Esophagus (tissue), 2 donors: Measurements from ENCODE around the gene ADGRF5. TPM values are rescaled to one million over a fixed set of nuclear protein-coding genes. Genes with fewer than 3 reads are reported as not detected.

ENCODE experiments used
- H3K27ac ChIP-seq, 2 donors: one replicate each; pipeline ENCODE4 v1.5.1; 2013; ENCODE audit warnings: low read depth in 2 of 2, mild to moderate bottlenecking in 2 of 2, inconsistent platforms in 1 of 2, low read length in 1 of 2, moderate library complexity in 1 of 2
- H3K27me3 ChIP-seq, 2 donors: one replicate each; pipeline ENCODE4 v1.6.1; 2013; ENCODE audit warnings: low read length in 2 of 2, control low read depth in 1 of 2, mild to moderate bottlenecking in 1 of 2; ENCODE audit not compliant: insufficient read depth in 2 of 2, control insufficient read depth in 1 of 2
- H3K36me3 ChIP-seq, 2 donors: one replicate each; pipeline ENCODE4 v1.6.1; 2013; ENCODE audit warnings: low read length in 1 of 2; ENCODE audit not compliant: control insufficient read depth in 2 of 2, insufficient read depth in 2 of 2
- H3K4me1 ChIP-seq, 2 donors: one replicate each; pipeline ENCODE4 v1.6.1; 2013; ENCODE audit warnings: low read length in 1 of 2; ENCODE audit not compliant: control insufficient read depth in 2 of 2, insufficient read depth in 2 of 2
- H3K4me3 ChIP-seq, 2 donors: one replicate each; pipeline ENCODE4 v1.5.1; 2013; ENCODE audit warnings: low read length in 2 of 2, mild to moderate bottlenecking in 2 of 2, low read depth in 1 of 2, moderate library complexity in 1 of 2
- H3K9me3 ChIP-seq, 2 donors: one replicate each; pipeline ENCODE4 v1.6.1; 2013; ENCODE audit warnings: mild to moderate bottlenecking in 2 of 2, low read depth in 1 of 2, low read length in 1 of 2, moderate library complexity in 1 of 2; ENCODE audit not compliant: control insufficient read depth in 2 of 2, insufficient read depth in 1 of 2
- WGBS, 2 donors: extraction: QIAGEN DNeasy Blood & Tissue Kit; methylation state at CpG; one replicate each; pipeline ENCODE4 v1.1.7; 2013; 5-methylcytosine and 5-hydroxymethylcytosine counted together
- polyA plus RNA-seq, 2 donors: library from polyadenylated mRNA; stranded (reverse); fragments of 200-250 nt; gene quantifications; one replicate each; pipeline ENCODE4 v1.2.3, GENCODE V29; 2013
- donor health status: healthy with polysubstance abuse.
- donor health status: Bipolar disorder and iron deficiency.

The ADGRF5 gene
- polyA plus RNA-seq, 2 donors: 1.7 to 2.2 TPM

DNA sequence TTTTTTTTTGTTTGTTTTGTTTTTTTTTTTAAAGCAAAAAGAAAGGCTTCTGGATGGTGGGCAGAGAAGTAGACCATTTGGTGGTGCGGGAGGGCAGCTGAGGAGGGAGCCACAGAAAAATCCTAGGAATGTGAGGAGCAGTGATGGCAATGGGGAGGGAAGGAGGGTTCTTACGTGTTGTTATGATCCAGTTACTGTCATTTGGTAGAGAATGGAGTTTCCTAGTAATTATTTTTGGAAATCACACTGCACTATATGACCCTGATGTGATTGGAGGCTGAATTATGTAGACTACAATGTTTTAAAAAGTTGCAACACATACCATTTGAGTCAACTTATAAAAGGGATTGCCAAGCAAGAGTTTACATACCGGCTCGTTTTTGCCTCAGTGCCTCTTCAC is 22.1 kb downstream of the ADGRF5 start:
- H3K36me3 ChIP-seq: no peaks in the 10 kb centered on the region
- no peak overlapping the region for H3K27ac ChIP-seq
- H3K4me3 ChIP-seq: no peak overlapping the region
- no peaks in the 10 kb centered on the region for H3K27me3 ChIP-seq
- WGBS, 2 donors: 73% methylated on average over 4 of the region's 4 CpGs
- H3K4me1 ChIP-seq: no peaks in the 10 kb centered on the region
- no peaks in the 10 kb centered on the region for H3K9me3 ChIP-seq

DNA sequence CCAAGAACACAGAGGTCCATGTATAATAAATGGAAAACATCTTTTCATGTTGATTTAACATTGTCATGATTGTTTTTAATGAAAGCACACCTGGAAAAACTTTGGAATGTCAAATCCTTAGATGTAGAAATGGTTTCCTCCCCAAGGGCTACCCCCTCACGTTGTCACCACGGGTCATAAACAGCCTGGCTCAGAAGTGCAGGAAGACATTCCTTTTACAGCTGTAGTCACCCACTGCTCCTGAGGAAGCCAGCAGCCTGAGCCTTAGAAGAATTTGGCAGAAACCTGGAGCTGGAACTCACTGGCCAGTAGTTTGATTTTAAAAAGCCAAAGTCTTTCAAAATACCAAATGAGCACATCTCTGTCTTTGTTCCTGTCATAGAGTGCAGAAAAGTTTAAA is 23.7 kb downstream of the ADGRF5 start:
- Histone ChIP-seq H3K36me3 (no peaks in the 10 kb centered on the region), H3K27ac (no peak overlapping the region), H3K27me3 (no peaks in the 10 kb centered on the region), H3K9me3 (no peaks in the 10 kb centered on the region), H3K4me3 (no peak overlapping the region), H3K4me1 (no peaks in the 10 kb centered on the region)
- 22 to 26% methylated on average over 2 of the region's 2 CpGs for WGBS, 2 donors

DNA sequence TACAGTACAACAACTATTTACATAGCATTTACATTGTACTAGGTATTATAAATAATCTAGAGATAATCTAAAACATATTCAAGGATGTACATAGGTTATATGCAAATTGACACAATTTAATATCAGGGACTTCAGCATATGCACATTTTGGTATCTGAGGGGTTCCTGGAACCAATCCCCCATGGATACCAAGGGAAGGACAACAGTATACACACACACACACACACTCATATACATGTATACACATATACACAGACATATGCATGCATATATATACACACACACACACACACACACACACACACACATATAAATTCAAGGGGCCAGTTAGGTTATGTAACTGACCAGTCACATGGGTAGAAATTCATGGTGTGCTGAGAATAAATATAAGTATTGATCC is 24.9 kb downstream of the ADGRF5 start:
- no peaks in the 10 kb centered on the region for H3K36me3 ChIP-seq
- no peak overlapping the region for H3K27ac ChIP-seq
- H3K4me1 ChIP-seq: no peaks in the 10 kb centered on the region
- H3K27me3 ChIP-seq: no peaks in the 10 kb centered on the region
- no peak overlapping the region for H3K4me3 ChIP-seq
- H3K9me3 ChIP-seq: no peaks in the 10 kb centered on the region

DNA sequence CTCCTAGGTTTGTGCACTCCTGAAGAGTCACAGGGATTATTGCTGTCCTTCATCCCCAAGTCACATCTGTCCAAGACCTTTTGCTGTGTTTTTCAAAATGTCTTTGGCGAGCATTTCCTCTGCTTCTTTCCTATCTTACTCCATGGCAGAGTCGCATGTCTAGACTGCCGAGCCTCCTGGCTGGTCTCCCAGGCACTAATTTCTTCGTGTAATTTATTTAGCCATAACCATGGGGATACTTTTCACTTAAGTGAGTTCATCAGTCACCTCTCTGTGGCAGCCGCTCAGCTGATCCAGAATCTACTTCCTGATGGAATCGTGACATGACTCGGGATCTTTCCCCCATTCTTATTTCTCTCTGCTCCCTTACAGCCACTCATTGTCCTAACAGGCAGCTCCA is 25.8 kb downstream of the ADGRF5 start:
- Histone ChIP-seq H3K9me3 (no peaks in the 10 kb centered on the region), H3K4me3 (no peak overlapping the region), H3K36me3 (no peaks in the 10 kb centered on the region), H3K27ac (no peak overlapping the region), H3K4me1 (no peaks in the 10 kb centered on the region), H3K27me3 (no peaks in the 10 kb centered on the region)
- 70 to 77% methylated on average over 7 of the region's 7 CpGs for WGBS, 2 donors

DNA sequence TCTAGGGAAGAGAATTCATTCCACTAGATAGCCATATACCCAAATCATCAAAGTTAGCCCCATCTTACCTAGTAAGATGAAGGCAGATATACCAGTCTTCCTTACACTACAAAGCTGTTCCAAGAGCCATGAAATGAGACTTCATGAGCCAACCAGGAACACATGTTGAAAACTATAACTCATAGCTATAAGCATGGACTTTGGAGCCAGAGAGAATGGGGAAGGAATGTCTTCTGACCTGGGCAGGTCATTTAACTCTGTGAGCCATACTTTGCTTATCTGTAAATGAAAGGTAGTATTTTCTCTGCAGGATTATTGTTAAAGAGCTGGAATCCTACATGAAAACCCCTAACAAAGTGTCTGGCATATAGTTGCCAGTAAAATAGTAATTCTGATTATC is 27.3 kb downstream of the ADGRF5 start:
- no peak overlapping the region for H3K4me3 ChIP-seq
- H3K4me1 ChIP-seq: no peaks in the 10 kb centered on the region
- H3K27ac ChIP-seq: no peak overlapping the region
- no peaks in the 10 kb centered on the region for H3K27me3 ChIP-seq
- H3K9me3 ChIP-seq: no peaks in the 10 kb centered on the region
- H3K36me3 ChIP-seq: no peaks in the 10 kb centered on the region

DNA sequence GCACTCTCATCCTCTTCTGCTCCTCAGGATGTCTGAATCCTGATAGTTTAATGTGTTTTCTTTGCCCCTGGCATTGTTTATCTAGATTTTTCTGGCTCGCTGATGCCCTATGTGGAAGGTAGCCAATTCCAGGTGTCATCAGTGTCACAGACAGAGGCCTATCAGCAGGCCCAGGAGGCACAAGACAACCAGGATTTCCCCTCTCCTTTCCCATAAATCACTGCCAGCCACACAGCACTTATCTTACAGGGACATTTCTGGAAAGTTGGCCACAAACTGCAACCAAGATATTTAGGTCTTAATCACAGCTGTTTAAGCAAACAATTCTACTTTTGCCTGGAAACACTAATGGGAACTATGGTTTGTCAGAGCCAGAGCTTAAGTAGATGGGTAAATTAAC is 28.1 kb downstream of the ADGRF5 start:
- H3K36me3 ChIP-seq: no peaks in the 10 kb centered on the region
- H3K27ac ChIP-seq: no peak overlapping the region
- no peaks in the 10 kb centered on the region for H3K9me3 ChIP-seq
- no peak overlapping the region for H3K4me3 ChIP-seq
- H3K27me3 ChIP-seq: no peaks in the 10 kb centered on the region
- WGBS, 2 donors: 42 to 53% methylated on average over 1 of the region's 1 CpG
- H3K4me1 ChIP-seq: no peaks in the 10 kb centered on the region

DNA sequence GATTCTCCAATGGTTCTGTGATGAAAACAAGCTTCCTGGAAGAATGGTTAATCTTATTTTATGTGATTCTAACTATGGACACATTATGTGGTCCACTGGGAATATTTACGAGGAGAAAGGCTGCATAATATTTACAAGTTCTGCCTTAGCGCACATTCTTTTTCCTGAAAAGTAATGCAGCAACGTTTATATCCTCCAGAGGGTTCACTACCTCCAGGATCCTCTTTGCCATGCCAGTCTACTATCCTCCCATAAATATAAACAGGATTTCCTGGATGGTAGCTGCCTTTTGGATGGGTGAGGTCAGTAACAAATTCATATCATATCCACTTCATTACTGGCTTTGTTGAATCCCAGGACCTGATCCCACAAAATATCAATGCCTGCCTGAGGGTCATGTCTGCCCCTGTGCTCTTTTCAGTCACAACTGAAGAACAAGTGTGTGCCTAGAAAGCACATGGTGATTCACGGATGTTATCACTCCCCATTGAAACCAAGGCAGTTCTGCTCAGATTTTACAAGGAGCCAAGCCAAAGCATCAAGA is 30.4 kb downstream of the ADGRF5 start:
- Histone ChIP-seq H3K27me3 (no peaks in the 10 kb centered on the region), H3K36me3 (no peaks in the 10 kb centered on the region), H3K27ac (no peak overlapping the region), H3K9me3 (no peaks in the 10 kb centered on the region), H3K4me3 (no peak overlapping the region), H3K4me1 (no peaks in the 10 kb centered on the region)
- 37 to 63% methylated on average over 4 of the region's 4 CpGs for WGBS, 2 donors

DNA sequence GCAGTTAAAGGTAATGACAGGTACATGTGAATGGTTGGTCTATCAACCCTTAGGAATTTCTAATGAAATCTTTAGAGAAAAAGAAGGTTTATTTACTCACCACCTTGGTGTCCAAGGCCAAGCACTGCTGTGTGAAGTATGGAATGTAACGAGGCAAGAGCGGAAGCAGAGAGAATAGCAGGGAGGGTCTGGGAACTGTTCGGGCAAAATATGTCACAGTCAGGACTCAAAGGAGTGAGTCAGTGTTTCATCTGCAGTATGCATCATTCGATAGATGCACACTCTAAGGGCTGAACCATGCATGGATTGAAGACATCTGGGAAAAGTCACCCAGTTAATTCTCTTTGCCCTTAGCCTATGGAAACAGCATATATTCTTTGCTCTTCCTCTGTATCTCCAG is 33.2 kb downstream of the ADGRF5 start:
- Histone ChIP-seq H3K4me1 (no peaks in the 10 kb centered on the region), H3K27me3 (no peaks in the 10 kb centered on the region), H3K9me3 (no peaks in the 10 kb centered on the region), H3K36me3 (no peaks in the 10 kb centered on the region), H3K4me3 (no peak overlapping the region), H3K27ac (no peak overlapping the region)
- WGBS, 2 donors: 81 to 87% methylated on average over 4 of the region's 4 CpGs

DNA sequence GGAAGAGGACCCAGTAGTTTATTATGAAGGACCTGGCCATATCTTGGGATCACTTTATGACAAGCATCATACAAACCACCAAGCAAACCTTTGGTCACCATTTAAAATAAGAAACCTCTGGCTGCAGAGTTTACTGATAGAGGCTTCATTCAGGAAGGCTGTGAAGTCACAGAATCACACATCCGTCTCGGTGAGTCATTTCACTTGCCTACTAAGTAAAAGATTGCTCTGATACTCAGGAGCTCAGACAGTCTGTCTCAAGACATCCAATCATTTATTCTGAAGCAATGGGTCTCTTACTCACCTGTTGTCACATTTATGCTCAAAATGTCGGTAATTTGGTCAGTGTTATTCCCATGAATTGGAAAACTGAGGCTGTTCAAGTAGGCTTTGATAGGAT is 33.7 kb downstream of the ADGRF5 start:
- 58 to 63% methylated on average over 3 of the region's 3 CpGs for WGBS, 2 donors
- H3K27ac ChIP-seq: no peak overlapping the region

DNA sequence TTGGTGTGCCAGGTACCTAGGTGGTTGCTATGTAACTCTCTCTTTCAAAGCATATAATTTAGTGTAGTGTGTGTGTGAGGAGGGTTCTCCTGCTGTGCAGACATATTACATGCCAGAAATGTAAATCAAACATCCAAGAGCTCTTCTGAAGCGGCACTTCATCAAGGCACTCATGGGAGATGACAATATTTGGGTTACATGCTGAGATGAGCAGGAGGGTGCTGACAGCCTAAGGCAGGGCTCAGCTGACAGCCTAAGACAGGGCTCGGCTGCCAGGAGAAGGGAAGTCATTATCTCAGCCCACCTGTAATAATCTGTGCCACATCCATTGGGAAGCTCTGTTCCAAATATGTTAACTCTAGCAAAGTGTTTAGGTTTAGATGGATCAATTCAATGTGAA is 39.1 kb downstream of the ADGRF5 start:
- Histone ChIP-seq H3K27me3 (no peaks in the 10 kb centered on the region), H3K4me1 (no peaks in the 10 kb centered on the region), H3K4me3 (no peak overlapping the region), H3K27ac (no peak overlapping the region), H3K36me3 (no peaks in the 10 kb centered on the region), H3K9me3 (no peaks in the 10 kb centered on the region)
- WGBS, 2 donors: 77 to 79% methylated on average over 2 of the region's 2 CpGs

More for the DNA sequence above, 33.7 kb downstream of the ADGRF5 start:
- Histone ChIP-seq H3K4me1 (no peaks in the 10 kb centered on the region), H3K27me3 (no peaks in the 10 kb centered on the region), H3K36me3 (no peaks in the 10 kb centered on the region), H3K4me3 (no peak overlapping the region), H3K9me3 (no peaks in the 10 kb centered on the region)
